Lower lobe of right lung (tissue), 2 donors: ENCODE measurements around the gene MED13L. TPM values are rescaled to one million over a fixed set of nuclear protein-coding genes. Genes with fewer than 3 reads are reported as not detected.
"Not testable (repeated sequence)": the region's sequence is repeated elsewhere in the genome, so short reads cannot be mapped to it uniquely, and the experiment has no call there.

Experiments used
- ATAC-seq, 2 donors: fragments of 200-7000 bp; cut with Tn5 transposase; one replicate each; pipeline ENCODE4 v1.9.1; 2020 to 2022; ENCODE audit warnings: mild to moderate bottlenecking in 2 of 2, moderate library complexity in 2 of 2
- DNase-seq: peaks from one replicate; pipeline ENCODE4 v3.0.0-alpha.2; 2020
- H3K27ac ChIP-seq: fragments of 200-600 bp; one replicate; pipeline ENCODE4 v1.8.0; 2022
- H3K27me3 ChIP-seq: fragments of 200-600 bp; one replicate; pipeline ENCODE4 v1.8.0; 2022; ENCODE audit warnings: low read depth
- H3K36me3 ChIP-seq: fragments of 200-600 bp; one replicate; pipeline ENCODE4 v1.8.0; 2022; ENCODE audit warnings: mild to moderate bottlenecking
- H3K4me1 ChIP-seq: fragments of 200-600 bp; one replicate; pipeline ENCODE4 v1.8.0; 2022
- H3K4me3 ChIP-seq: fragments of 200-600 bp; one replicate; pipeline ENCODE4 v1.8.0; 2022; ENCODE audit warnings: mild to moderate bottlenecking
- H3K9me3 ChIP-seq: fragments of 200-600 bp; one replicate; pipeline ENCODE4 v1.8.0; 2022
- CTCF ChIP-seq: fragments of 200-600 bp; IDR thresholded peaks from one replicate; pipeline ENCODE4 v1.8.0; 2022; ENCODE audit warnings: antibody characterized with exemption, mild to moderate bottlenecking
- intact Hi-C: fragments of 100-400 bp; cut with DNase I; formaldehyde crosslinking; loops from one replicate; pipeline ENCODE4 v1.11.0; 2022
- total RNA-seq: library from RNA; stranded (reverse); fragmentation: NEBNext Ultra II Directional; extraction: Animal tissue kit (Norgen Biotek cat#: 25700); gene quantifications from one replicate; pipeline ENCODE4 v1.2.1, GENCODE V29; 2021
- donor health status: DM: no; HTN: yes; CAD: no; lungs with severe emphysema.

MED13L gene
- total RNA-seq, 1 donor from 2014 or later, result 148 TPM

- ATAC-seq (peak in 1 of 2 donors; percentile 35), DNase-seq (no peak)
- H3K27ac ChIP-seq, result no peak overlapping the region
- no peak for TF ChIP-seq CTCF
- no peak overlapping the region for H3K4me3 ChIP-seq
- no peaks in the 10 kb centered on the region for H3K9me3 ChIP-seq
- peaks cover 68% of the 10 kb centered on the region for H3K4me1 ChIP-seq
- no peaks in the 10 kb centered on the region for H3K36me3 ChIP-seq
- intact Hi-C loops, result no loop called here
- no peaks in the 10 kb centered on the region for H3K27me3 ChIP-seq
Observed at GRCh38 chr12:116241157-116241759, 36.2 kb downstream of the MED13L start.

DNA sequence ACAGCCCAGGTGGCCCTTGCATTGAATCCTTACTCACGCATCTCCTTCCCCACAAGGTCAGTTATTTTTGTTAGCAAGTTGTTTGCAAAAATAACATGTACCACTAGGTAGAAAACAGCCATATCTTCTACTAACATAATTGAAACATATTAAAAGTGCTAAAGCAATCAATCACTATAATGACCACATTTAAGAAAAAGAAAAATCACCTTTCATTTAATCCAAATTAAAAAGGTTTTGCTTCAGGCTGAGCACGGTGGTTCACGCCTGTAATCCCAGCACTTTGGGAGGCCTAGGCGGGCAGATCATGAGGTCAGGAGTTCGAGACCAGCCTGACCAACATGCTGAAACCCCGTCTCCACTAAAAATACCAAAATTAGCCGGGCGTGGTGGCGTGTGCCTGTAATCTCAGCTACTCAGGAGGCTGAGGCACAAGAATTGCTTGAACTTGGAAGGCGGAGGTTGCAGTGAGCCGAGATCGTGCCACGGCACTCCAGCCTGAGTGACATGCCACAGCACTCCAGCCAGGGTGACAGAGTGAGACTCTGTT is 38.8 kb downstream of the MED13L start:
- H3K27ac ChIP-seq, H3K9me3 ChIP-seq, H3K27me3 ChIP-seq, ATAC-seq, H3K4me3 ChIP-seq, H3K36me3 ChIP-seq, DNase-seq, intact Hi-C loops: not testable (repeated sequence)
- H3K4me1 ChIP-seq, result peaks cover 53% of the 10 kb centered on the region

DNA sequence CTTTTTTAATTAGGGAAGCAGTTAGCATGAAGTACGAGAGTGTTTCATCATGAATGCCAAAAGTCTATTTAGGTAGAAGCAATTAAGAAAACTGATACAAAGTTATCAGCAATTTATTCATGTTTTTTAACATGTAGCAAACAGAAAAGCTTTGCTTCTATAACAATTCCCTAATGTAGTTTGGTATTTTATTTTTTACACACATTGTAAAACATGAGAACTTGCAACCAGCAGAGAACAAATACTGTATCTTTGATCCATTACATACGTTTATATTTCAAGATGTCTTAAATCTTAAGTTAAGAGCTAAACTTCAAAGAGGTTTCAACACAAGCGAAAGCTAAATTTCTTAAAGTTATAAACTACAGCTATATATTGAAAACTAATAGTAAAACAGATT is 39.3 kb downstream of the MED13L start:
- intact Hi-C loops, result no loop called here
- Histone ChIP-seq H3K27ac (no peak overlapping the region), H3K9me3 (no peaks in the 10 kb centered on the region), H3K4me3 (no peak overlapping the region), H3K36me3 (no peaks in the 10 kb centered on the region), H3K27me3 (no peaks in the 10 kb centered on the region), H3K4me1 (peaks cover 51% of the 10 kb centered on the region)
- DNase-seq (no peak), ATAC-seq (no peak)
- TF ChIP-seq CTCF, result no peak

- Histone ChIP-seq H3K4me1 (peaks cover 55% of the 10 kb centered on the region), H3K27ac (no peak overlapping the region), H3K27me3 (no peaks in the 10 kb centered on the region), H3K4me3 (no peak overlapping the region), H3K36me3 (no peaks in the 10 kb centered on the region), H3K9me3 (no peaks in the 10 kb centered on the region)
- DNase-seq, result no peak
- intact Hi-C loops, result no loop called here
- no peak for ATAC-seq
- no peak for TF ChIP-seq CTCF
Observed at GRCh38 chr12:116236976-116237375, 40.5 kb downstream of the MED13L start.

GRCh38 chr12:116236148-116236731 is 41.3 kb downstream of the MED13L start:
- H3K4me3 ChIP-seq, result no peak overlapping the region
- ATAC-seq (peak; percentile 43 to 71), DNase-seq (no peak)
- H3K9me3 ChIP-seq, result no peaks in the 10 kb centered on the region
- no peak overlapping the region for H3K27ac ChIP-seq
- TF ChIP-seq CTCF, result peak; percentile 75
- no peaks in the 10 kb centered on the region for H3K27me3 ChIP-seq
- peaks cover 54% of the 10 kb centered on the region for H3K4me1 ChIP-seq
- H3K36me3 ChIP-seq, result no peaks in the 10 kb centered on the region
- intact Hi-C loops, result no loop called here

- H3K9me3 ChIP-seq, DNase-seq, H3K27me3 ChIP-seq, H3K27ac ChIP-seq, intact Hi-C loops, ATAC-seq, H3K4me3 ChIP-seq, H3K36me3 ChIP-seq: not testable (repeated sequence)
- peaks cover 49% of the 10 kb centered on the region for H3K4me1 ChIP-seq
Observed at GRCh38 chr12:116234148-116234547, 43.3 kb downstream of the MED13L start.
